ENCODE results near the gene AMOTL1.
"Not testable (repeated sequence)": the region's sequence is repeated elsewhere in the genome, so short reads cannot be mapped to it uniquely, and the experiment has no call there.

The AMOTL1 gene

DNA sequence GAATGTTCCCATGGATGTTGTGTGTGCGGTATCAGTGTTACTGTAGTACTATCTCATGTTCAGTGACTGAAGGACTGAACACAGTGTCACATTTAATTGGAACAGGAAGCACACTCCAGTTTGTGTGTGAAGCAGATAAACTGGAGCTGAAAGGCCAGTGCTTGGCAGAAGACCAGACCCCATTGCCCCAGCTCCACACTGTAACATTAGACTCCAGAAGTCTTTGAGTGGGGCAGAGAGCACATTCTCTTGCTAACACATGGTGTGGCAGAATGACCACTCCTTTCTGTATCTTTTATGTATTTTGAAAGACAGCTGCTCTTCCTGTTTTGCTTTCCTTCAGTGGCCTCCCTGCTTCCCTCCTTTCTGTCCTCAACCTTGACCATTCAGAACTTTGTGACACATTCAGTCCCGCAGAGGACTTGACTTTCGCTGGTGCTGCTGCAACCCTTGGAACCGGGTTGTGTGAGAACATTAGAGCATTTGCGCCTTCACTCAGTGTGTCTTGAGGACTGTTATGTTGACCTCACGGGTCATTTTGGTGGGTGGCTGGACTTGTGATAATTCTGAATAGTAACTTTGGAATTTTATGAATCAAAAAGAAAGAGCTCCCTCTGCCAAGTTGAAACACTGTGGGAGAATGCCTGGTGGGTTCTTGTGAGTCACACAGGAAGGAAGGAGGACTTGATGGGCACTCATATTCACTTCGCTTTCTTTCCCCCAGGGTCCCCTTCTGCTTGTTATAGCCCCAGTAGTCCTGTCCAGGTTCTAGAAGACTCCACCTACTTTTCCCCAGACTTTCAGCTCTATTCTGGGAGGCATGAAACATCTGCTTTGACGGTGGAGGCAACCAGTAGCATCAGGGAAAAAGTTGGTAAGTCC, 26.4 kb downstream of the AMOTL1 start:
- no peak for DNase-seq (ENCODE audit: low read depth in 2 of 2)

DNA sequence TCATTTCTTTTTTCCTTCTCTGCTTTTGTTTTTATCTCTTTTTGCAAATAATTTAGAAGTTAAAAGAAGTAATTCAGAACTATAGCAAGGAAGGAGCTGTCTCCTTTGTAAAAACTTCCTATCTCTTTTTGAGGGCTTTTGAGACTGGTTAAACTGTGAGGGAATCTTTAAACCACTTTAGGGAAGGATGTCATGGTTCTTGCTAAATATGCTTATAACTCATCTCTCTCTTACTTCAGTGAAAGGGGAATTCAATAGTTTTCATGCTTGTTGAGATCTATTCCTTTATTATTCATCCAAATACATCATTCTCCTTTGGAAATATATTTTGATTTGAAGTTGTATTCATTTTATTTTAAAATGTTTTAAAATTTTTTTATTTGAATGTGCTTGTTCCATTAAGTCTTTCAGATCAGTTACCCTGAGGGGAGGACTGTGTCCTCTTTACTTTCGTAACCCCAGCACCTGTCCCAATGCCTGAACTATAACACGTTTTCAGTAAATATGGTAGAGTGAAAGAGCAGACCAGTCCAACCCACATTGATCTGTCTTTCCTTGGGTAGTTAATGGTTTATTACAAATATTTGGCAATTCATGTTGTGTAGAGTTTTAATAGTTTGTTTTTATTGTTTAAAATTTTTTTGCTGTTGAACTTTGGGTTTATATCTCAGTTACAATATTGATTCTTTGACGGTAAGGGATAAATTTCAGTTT, 27.5 kb downstream of the AMOTL1 start:
- DNase-seq (ENCODE audit: low read depth in 2 of 2), result no peak

DNA sequence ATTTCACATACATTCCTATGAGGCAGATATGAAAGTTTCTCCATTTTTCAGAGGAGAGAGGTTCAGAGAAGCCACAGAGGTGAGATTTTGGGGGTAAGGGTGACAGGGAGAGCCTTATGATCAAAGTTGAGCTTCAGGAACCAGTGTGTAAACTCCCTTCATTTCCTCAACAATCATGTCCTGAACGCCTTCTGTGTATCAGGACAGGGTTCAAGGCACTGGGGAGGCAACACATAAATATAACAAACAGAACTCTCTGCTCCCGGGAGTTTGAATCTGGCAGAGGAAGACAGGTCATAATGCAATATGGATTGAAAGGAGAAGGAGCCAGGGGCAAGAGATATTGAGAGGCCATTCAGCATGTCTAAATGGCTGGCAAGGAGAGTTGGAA, 28.0 kb downstream of the AMOTL1 start:
- DNase-seq (ENCODE audit: low read depth in 2 of 2), result no peak

DNA sequence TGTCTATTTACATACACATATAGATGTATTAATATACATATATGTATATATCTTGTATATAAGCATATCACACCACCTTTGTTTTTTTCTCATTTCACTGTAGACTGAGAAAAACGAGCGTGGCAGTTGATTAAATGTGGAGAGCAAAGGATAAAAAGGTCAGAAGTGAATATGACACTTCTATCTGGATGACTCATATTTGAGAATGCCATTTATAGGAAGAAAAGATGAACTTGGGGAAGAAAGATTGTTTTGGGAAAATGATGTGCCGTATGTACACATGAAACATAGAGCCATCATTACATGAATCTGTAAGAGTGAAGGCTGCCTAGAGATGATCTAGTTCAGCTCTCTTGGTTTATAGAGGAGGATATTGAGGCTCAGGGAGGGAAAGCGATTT, 28.7 kb downstream of the AMOTL1 start:
- DNase-seq (ENCODE audit: low read depth in 2 of 2), result no peak

DNA sequence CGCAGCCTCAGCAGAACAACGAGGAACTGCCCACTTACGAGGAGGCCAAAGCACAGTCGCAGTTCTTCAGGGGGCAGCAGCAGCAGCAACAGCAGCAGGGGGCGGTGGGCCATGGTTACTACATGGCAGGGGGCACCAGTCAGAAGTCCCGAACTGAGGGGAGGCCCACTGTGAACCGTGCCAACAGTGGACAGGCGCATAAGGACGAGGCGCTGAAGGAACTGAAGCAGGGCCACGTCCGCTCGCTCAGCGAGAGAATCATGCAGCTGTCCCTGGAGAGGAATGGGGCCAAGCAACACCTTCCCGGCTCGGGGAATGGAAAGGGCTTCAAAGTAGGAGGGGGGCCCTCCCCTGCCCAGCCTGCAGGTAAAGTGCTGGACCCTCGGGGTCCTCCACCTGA, 31.6 kb downstream of the AMOTL1 start:
- no peak for DNase-seq (ENCODE audit: low read depth in 2 of 2)

DNA sequence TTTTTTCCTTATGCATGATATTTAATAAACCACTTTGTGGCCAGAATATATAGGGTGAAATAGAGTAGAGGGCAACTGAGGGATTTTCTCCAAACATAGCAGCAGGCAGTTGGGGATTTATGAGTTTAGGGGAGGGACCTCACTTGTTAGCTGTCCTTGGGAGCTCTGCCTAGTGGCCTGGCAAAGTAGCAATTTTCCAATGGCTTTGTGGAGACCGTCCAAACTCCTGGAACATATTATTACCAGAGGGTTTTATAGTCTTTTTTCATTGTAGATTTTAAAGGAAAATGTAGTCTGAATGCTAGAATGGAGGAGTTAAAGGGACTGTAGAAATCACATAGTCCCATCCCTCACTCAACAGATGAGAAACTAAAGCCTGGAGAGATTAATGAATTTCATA, 32.3 kb downstream of the AMOTL1 start:
- no peak for DNase-seq (ENCODE audit: low read depth in 2 of 2)

DNA sequence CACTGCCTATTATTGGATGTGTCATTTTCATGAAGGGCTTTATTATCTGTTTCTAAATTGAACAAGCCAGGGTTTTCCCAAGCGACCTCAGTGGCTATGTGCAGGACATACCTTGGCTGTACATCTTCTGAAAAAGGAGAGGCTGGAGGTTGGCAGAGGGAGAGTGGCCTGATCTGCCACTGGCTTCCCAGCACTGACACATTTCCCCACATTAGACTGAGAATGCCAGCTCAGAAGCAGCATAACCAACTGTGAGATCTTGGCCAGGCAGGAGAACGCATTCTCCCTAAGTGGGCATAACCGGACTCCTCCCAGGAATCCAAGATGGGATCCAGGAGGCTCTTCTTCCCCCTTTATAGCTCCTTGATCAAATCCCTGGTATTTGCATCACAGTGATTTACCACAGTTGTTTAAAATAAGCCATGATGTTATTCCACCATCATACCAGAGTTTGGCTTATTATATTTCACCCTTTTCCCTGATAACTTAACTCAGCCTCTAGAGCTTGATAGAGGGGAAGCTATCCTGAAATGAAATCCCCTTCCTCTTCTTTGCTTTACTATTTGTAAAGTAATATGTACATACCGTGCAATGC, 33.8 kb downstream of the AMOTL1 start:
- no peak for DNase-seq (ENCODE audit: low read depth in 2 of 2)

DNA sequence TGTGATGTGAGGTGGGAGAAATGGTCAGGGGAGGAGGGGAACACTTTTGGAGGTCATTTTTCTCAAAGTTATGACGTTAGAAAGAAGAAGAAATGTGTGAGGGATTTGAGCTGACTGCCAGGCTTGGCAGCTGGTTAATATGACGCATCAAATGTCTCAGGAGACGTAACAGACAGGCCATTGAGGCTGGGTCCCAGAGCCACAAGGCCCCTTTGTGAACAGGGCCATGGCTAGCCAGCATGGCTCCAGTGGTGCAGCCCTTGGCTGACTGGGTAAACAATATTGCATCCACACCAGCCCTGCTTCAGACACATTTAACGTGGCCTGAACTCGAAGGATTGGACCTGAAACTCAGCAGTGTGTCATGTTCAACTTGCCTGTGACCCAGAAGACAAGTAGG, 34.3 kb downstream of the AMOTL1 start:
- no peak for DNase-seq (ENCODE audit: low read depth in 2 of 2)

DNA sequence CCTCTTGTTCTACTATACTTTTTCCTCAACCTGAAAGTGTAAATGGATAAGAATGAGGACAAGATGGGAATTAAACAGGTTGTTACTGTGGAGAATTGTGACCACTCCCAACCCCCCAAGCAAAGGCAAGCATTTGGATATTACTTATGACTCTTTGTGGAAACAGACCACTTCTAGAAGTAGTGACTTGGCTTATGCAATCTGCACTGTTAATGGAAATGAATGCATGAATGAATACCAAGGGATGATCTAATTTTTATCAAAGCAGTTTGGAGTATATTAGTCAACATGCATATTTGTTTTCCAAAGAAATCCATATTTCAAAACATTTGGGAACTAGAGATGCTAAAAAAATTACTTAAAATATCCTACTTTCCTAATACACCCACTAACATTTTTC, 35.3 kb downstream of the AMOTL1 start:
- no peak for DNase-seq (ENCODE audit: low read depth in 2 of 2)

DNA sequence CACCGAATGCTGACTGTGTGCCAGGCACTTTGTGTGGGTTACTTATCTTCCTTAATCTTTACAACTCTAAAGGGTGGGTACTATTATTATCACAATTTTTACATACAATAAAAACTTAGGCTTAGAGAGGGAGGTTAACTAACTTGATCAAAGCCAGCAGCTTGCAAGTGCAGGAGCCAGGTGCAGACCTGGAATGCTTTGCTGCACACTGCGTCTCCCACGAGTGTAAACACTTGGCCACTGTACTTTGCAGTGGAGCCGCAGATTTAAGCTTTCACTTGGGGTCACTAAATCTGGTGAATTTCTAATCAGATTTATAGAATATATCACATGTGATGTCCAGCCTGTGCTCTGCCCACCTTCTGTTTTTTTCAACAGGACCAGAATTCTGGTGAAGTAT, 36.7 kb downstream of the AMOTL1 start:
- DNase-seq (ENCODE audit: low read depth in 2 of 2), result no peak

DNA sequence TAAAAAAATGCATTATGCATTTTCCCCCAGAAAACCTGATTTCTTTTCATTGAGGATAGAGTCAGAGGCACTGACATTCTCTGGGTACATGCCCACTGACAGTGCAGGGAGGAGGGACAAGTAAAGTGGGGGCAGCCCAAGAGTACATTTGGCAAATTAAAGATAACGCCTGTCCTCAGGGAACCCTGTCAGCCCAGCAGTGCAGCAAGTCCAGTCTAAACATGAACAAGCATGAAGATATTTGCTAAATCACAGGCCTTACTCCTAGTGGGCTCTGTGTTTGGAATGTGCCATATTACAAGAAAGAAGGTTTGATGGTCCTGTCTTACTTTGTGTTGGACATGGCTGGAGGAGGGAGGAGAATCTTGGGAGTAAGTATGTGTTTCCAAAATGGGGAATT, 37.9 kb downstream of the AMOTL1 start:
- no peak for DNase-seq (ENCODE audit: low read depth in 2 of 2)

DNA sequence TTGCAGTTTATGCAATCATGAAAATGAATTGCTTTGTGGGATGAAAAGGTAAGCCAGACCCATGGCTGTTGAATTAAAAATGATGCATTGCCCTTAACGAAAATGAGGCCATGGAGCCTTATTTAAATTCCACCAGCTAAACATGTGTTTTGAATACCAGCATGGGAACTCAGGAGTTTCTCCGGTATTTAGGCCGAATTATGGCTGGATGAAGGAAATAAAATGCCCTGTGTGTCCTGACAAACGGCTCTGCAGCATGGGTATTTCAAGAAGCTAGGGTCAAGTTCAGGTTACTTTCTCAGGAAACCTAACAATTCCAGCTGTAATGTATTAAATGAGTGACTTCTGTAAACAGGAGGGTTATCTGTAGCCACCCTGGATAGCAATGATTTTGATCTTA, 38.3 kb downstream of the AMOTL1 start:
- DNase-seq (ENCODE audit: low read depth in 2 of 2), result no peak

DNA sequence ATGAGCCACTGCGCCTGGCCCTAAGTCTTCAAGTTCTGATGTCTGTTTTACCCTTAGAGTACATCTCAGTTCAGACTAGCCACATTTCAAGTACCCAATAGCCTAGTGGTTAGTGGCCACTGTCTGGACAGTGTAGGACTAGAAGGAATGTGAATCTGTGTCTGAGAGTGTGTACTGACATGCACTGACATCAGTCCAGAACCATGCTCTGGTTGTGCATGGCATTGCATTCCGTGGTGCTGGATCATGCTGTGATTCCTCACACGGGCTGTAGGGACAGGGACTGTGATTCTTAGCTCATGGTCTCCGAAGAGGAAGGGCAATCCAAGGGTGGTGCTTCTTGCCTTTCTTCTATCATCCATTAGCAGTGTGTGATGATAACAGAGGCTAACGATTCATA, 41.1 kb downstream of the AMOTL1 start:
- no peak for DNase-seq (ENCODE audit: low read depth in 2 of 2)

DNA sequence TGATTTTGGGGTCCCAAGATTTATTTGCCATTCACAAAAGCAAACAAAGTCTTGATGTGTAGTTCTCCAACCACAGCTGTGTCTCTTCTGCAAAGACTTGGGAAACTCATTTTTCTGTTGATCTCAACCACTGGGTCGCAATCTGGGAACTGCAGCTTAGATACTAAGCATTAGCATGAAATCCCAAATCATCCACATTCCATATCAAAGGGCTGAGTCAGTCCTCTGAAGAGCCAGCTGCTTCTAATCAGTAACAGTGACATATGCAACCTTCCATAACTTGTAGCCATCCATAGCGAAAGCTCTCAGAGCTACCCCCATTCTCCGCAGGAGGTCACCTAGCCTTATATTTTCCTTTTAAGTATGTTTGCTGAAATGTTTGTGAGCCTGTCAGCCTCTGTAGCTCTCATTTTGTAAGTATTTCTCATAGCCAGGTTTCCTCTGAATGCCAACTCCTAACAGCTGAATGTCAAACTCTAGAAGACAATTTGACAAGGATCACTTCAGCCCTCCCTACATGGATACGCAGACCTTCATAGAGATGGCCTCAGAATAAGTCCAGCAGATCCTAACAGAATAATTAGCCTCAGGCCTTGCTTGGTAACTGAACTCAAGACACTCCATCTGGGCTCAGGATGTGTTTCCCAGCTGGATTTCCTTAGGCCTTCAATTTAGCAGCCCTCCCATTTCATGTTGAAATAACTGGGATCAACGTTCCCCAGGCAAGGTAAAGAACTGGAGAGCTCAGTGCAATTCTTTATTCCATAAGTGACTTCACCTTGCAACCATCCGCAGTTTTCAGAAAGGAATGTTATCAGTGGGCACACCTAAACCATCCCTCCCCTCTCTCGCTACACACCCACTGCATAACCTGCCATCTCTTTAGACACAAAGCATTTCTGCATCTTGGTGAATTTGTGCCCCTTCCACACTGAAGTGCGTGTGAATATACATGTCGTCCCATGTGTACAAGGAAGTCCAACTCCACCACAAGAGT, 44.9 kb downstream of the AMOTL1 start:
- DNase-seq (ENCODE audit: low read depth in 2 of 2), result not testable (repeated sequence)

DNA sequence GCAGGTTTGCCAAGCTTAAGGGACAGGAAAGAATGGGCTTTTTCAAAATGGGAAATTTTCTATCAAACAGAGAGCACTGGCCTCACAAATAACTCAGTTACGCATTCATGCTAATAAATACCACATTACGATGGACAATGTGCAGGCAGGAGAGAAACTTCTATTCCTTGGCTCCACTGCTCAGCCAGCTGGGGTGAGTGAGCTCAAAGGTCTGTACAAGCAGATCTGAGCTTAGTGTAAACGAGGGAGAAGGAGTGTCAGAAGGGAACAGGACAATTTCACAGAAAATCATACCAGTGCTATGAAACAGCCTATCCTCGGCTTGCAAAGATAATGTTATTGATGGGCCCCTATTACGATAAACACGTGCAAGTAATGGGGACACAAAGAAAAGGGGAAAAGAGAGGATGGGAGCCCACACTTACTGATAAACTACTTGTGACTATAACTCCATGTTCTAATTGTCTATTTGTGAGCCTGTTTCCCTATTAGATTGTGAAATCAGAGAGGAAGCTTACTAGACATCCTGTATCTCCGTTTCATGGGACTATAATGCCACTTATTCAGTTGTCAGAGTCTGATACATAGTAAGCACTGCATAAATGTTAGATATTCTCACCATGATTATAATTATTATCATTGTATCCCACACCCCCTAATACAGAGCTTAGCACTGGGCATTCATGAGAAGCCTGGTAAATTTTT, 46.3 kb downstream of the AMOTL1 start:
- no peak for DNase-seq (ENCODE audit: low read depth in 2 of 2)

DNA sequence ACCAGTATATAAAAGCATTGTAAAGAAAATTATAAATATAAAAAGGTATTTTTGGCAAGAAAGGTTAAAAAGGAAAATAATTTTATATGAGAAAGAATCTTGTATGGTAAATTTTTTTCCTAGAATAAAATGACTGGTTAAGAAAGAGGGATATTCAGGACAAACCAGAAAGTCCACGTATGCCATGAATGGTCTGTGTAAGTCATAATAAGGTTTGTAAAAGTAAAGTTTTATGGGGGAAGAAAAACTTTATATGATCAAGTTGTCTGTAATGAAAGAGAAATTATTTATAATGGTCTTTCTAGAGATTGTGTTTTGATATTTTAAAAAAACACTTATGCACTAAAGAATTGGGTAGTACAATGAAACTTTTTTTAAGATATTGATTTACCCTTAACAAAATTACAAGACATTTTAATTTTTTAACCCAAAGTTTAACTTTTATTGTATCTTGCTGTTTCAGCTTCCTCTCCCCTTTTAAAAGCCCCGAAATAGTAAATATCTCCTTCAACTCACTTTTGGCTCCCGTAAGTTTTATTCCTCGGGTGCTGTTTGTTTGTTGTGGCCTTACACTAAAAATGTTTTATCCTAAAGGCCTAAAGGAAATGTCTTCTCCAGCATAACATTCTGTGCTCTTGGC, 47.7 kb downstream of the AMOTL1 start:
- DNase-seq (ENCODE audit: low read depth in 2 of 2), result no peak

DNA sequence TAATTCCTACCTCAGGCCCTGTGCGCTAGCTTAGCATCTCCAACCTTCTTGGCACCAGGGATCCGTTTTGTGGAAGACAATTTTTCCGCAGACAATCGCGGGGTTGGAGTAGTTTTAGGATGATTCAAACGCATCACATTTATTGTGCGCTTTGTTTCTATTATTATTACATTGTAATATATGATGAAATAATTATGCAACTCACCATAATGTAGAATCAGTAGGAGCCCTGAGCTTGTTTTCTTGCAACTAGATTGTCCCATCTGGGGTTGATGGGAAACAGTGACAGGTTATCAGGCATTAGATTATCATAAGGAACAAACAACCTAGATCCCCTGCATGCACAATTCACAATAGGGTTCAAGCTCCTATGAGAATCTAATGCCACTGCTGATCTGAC, 52.3 kb downstream of the AMOTL1 start:
- DNase-seq (ENCODE audit: low read depth in 2 of 2), result no peak

DNA sequence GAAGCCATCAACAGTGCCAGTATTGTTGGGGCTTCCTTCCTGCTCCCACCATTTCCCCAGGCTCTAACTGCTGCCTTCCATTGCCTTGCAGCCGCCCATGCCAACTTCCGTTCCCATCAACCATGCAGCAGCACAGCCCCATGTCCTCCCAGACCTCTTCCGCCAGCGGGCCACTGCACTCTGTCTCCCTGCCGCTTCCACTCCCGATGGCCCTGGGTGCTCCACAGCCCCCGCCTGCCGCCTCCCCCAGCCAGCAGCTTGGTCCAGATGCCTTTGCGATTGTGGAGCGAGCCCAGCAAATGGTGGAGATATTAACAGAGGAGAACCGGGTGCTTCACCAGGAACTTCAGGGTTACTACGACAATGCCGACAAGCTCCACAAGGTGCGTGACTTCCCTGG, 53.3 kb downstream of the AMOTL1 start:
- DNase-seq (ENCODE audit: low read depth in 2 of 2), result no peak

DNA sequence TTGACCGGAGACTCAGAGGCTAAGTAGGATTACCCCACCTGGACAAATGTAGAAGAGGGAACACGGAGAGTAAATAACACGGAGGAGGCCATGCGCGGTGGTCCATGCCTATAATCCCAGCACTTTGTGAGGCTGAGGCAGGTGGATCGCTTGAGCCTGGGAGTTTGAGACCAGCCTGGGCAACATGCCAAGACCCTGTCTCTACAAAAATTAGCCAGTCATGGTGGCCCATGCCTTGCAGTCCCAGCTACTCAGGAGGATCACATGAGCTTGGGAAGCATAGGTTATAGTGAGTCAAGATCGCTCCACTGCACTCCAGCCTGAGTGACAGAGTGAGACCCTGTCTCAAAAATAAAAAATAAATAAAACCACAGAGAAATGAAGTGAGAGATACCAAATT, 53.9 kb downstream of the AMOTL1 start:
- no peak for DNase-seq (ENCODE audit: low read depth in 2 of 2)

DNA sequence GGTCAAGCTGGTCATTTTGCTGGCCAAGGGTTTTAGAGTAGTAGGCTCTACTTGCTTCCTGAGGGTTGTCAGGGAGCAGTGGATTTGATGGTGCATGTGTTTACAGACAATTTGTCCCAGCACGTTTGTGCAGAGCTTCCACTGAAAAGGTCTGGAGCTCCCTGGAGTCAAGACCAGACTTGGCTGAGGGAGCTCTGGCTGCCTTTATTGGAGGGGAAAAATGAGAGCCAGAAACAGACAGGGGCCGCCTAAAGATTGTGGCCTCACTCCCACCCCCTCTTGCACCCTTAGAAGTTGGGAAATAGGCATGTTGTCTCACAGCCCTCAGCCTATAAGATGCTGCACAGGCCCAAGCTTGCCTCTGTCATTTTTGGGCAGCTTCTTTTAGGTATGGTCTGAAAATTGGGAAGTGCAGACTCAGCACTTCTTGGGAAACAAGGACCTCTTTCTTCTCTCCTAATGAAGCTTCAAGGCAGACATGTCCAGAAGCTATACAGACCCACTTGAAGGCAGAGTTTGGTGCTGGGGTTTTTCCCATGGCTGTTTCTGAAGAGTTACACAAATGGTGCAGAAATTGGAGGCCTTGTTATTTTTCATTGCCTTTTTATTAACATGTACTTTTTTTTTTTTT, 55.1 kb downstream of the AMOTL1 start:
- no peak for DNase-seq (ENCODE audit: low read depth in 2 of 2)
